Ishikawa (cell line): ENCODE results near the gene AATK.

Experiments used
- EP300 ChIP-seq: IDR thresholded peaks from 2 replicates; pipeline ENCODE4 v1.6.1; 2012; ENCODE audit warnings: borderline replicate concordance
- MAX ChIP-seq: IDR thresholded peaks from 2 replicates; pipeline ENCODE4 v1.6.1; 2012
- RAD21 ChIP-seq: IDR thresholded peaks from 2 replicates; pipeline ENCODE4 v1.6.1; 2012; ENCODE audit warnings: low read depth
- ZBTB7A ChIP-seq: IDR thresholded peaks from 2 replicates; pipeline ENCODE4 v1.6.1; 2012; ENCODE audit warnings: low read depth
- TF ChIP-seq, protein P1 (sequence below): IDR thresholded peaks from 2 replicates; pipeline ENCODE4 v1.6.1; 2012

GRCh38 chr17:81150377-81151077 is 15.5 kb downstream of the AATK start:
- TF ChIP-seq RAD21 = no peak
- TF ChIP-seq EP300 = no peak
- no peak for TF ChIP-seq ZBTB7A
- TF ChIP-seq MAX = no peak
- TF ChIP-seq, protein P1, sequence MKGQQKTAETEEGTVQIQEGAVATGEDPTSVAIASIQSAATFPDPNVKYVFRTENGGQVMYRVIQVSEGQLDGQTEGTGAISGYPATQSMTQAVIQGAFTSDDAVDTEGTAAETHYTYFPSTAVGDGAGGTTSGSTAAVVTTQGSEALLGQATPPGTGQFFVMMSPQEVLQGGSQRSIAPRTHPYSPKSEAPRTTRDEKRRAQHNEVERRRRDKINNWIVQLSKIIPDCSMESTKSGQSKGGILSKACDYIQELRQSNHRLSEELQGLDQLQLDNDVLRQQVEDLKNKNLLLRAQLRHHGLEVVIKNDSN = no peak
